HG02759 (cell line): ENCODE measurements around the gene HACD3.
"Not testable (repeated sequence)": the region's sequence is repeated elsewhere in the genome, so short reads cannot be mapped to it uniquely, and the experiment has no call there.

Experiments used
- ATAC-seq: cut with Tn5 transposase; IDR thresholded peaks from one replicate; pipeline ENCODE4 v1.9.1; 2021; ENCODE audit warnings: mild to moderate bottlenecking, moderate library complexity; ENCODE audit not compliant: unreplicated experiment

HACD3 gene

GRCh38 chr15:65547841-65548240 is 17.6 kb downstream of the HACD3 start:
- no peak for ATAC-seq

GRCh38 chr15:65549288-65549687 is 19.0 kb downstream of the HACD3 start:
- ATAC-seq, result not testable (repeated sequence)

GRCh38 chr15:65550681-65551098 is 20.4 kb downstream of the HACD3 start:
- no peak for ATAC-seq

GRCh38 chr15:65551183-65551582 is 20.9 kb downstream of the HACD3 start:
- ATAC-seq, result no peak

- not testable (repeated sequence) for ATAC-seq
Measured at GRCh38 chr15:65552851-65553250, 22.6 kb downstream of the HACD3 start.

GRCh38 chr15:65553691-65554090 is 23.4 kb downstream of the HACD3 start:
- no peak for ATAC-seq

GRCh38 chr15:65556622-65557021 is 26.4 kb downstream of the HACD3 start:
- ATAC-seq, result no peak

GRCh38 chr15:65558336-65558735 is 28.1 kb downstream of the HACD3 start:
- ATAC-seq, result no peak

- no peak for ATAC-seq
Measured at GRCh38 chr15:65558997-65559760, 28.9 kb downstream of the HACD3 start.

- no peak for ATAC-seq
Measured at GRCh38 chr15:65559941-65560340, 29.7 kb downstream of the HACD3 start.

- ATAC-seq, result no peak
Measured at GRCh38 chr15:65561934-65562333, 31.7 kb downstream of the HACD3 start.

GRCh38 chr15:65569728-65570127 is 39.5 kb downstream of the HACD3 start:
- no peak for ATAC-seq

GRCh38 chr15:65571971-65572370 is 41.7 kb downstream of the HACD3 start:
- no peak for ATAC-seq

GRCh38 chr15:65576664-65577063 is 46.4 kb downstream of the HACD3 start:
- ATAC-seq, result no peak

- ATAC-seq, result no peak
Measured at GRCh38 chr15:65577129-65577996, 47.1 kb downstream of the HACD3 start.

GRCh38 chr15:65578904-65579728 is 48.9 kb downstream of the HACD3 start:
- no peak for ATAC-seq

GRCh38 chr15:65579762-65580161 is 49.5 kb downstream of the HACD3 start:
- no peak for ATAC-seq

GRCh38 chr15:65580287-65580686 is 50.0 kb downstream of the HACD3 start:
- no peak for ATAC-seq

- no peak for ATAC-seq
Measured at GRCh38 chr15:65583701-65584100, 53.4 kb downstream of the HACD3 start.

- ATAC-seq, result no peak
Measured at GRCh38 chr15:65584241-65584640, 54.0 kb downstream of the HACD3 start.

GRCh38 chr15:65587094-65587493 is 56.8 kb downstream of the HACD3 start:
- ATAC-seq, result no peak
